HG03064 (cell line): Measurements from ENCODE around the gene SHTN1.

Source experiments
- ATAC-seq: cut with Tn5 transposase; IDR thresholded peaks from one replicate; pipeline ENCODE4 v1.9.1; 2021; ENCODE audit warnings: low read depth; ENCODE audit not compliant: unreplicated experiment

The SHTN1 gene

GRCh38 chr10:116919164-116919563, 85.8 kb downstream of the SHTN1 start:
- no peak for ATAC-seq

DNA sequence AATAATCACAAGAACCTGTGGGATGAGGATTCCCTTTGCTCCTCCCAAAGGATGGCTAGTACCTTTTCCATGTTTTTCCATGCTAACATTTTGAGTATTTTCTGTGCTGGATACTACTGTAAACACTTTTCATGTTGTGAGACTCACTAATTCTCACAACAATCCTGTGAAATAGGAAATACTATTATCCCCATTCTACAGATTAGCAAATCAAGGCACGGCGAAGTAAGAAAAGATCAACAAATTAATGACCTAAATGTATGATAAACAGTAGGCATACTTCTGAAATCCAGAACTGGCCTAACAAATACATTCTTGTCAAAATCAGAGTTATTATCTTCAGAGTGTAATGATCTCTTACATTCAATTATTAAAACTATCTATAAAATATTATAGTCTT, 86.4 kb downstream of the SHTN1 start:
- ATAC-seq, result no peak

DNA sequence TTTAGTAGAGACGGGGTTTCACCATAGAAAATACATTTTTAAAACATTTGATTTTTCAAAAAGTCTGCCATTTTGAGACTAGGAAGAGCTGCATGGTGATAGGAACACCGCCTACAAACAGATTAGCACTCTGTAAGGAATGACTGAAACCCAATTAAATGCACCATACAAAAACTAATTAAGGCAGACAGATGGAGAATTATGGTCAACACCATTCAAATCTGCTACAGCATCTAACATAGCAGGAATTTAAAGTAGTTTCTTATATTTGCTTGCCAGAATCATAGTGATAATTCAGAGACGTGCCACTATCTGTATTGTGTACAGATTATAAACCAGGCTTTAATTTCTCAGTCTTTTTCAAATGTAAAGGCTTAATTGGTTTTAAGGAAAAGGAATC, 87.5 kb downstream of the SHTN1 start:
- no peak for ATAC-seq

DNA sequence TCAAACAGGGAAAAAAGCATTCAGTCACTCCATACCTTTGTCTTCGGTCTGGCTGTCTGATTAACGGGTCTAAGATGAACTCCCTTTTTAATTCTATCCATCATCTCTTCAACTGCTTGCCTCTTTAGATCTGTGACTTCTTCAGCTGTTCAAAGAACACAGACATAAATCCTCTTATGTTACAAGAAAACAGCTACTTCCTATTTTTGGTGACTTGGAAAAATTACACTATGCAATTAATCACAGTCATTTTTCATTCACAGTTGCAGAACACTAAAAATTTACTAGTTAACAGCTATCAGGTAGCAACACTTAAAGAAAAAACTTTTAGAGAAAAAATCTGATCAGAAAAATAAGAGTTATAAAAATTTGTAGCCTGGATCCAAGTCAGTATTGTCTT, 89.6 kb downstream of the SHTN1 start:
- no peak for ATAC-seq

- no peak for ATAC-seq
Measured at GRCh38 chr10:116913695-116914094, 91.3 kb downstream of the SHTN1 start.

DNA sequence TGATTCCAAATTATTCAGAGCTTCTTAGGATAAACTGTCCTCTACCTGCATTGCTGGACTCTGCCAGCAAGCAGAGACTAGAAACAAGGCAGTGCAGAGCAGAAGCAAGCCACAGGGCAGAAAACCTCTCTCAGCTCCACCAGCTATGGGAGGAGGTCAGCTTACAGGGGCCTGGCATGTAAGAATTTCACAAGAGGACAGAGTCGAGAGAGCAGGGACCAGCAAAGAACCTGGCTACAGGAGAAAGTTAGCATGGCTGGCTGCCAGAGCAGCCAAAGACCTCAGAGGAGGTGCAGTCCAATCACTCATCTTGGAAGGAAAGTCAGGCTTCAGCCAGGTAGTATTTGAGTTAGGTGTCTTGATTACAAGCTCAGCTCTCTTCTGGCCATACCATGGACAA, 92.8 kb downstream of the SHTN1 start:
- ATAC-seq, result no peak

GRCh38 chr10:116910910-116911309, 94.1 kb downstream of the SHTN1 start:
- ATAC-seq, result no peak

GRCh38 chr10:116909307-116909706, 95.7 kb downstream of the SHTN1 start:
- ATAC-seq, result no peak

DNA sequence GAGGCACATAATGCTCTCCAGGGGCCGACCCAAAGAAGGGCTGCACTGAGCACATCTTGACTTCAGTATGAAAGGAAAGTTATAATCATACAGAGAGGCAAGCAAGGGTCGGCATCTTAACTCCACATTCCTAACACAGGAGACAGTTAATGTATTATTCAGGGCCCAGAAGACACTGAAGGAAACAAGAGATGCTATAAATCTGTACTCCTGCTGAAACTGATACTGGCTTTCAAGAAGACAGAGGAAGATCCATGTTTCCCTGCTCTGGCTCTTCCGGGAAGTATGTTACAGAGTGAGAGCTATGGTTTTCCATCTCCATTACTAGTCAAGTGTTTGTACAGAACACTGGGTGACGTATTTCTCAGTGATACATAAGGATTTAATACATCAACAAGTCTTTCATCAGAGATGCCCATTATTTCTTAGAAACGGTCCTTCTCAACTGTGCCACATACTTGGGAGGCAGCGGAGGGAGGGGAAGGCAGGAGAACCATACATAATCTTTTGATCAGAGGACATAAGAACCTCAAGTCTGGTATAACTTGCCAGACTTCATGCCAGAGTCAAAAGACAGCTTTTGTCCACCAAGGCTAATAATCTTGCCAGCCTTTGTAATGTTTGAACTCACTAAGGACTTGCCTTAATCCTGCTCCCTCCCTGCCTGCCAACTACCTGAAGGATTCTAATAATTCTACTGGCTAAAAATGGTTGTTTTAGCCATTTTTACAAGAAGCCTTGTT, 97.6 kb downstream of the SHTN1 start:
- no peak for ATAC-seq

DNA sequence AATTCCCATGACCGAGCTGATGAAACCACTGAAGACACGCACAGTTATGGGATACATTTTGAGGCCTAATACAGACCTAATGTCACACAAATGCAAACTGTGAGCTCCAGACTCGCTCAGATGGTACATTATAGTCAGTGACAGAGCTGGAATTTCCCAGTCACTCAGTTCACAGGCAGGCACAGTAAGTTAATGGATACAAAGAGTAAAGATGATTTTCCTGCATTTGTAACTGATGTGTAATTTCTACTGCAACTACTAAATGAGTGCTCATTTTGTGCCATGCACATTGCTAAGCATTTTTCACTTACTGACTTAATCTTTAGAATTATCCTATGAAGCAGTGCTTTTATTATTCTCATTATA, 99.2 kb downstream of the SHTN1 start:
- no peak for ATAC-seq

GRCh38 chr10:116899626-116900025, 105.4 kb downstream of the SHTN1 start:
- no peak for ATAC-seq

- ATAC-seq, result no peak
Measured at GRCh38 chr10:116893686-116894037, 111.3 kb downstream of the SHTN1 start.

DNA sequence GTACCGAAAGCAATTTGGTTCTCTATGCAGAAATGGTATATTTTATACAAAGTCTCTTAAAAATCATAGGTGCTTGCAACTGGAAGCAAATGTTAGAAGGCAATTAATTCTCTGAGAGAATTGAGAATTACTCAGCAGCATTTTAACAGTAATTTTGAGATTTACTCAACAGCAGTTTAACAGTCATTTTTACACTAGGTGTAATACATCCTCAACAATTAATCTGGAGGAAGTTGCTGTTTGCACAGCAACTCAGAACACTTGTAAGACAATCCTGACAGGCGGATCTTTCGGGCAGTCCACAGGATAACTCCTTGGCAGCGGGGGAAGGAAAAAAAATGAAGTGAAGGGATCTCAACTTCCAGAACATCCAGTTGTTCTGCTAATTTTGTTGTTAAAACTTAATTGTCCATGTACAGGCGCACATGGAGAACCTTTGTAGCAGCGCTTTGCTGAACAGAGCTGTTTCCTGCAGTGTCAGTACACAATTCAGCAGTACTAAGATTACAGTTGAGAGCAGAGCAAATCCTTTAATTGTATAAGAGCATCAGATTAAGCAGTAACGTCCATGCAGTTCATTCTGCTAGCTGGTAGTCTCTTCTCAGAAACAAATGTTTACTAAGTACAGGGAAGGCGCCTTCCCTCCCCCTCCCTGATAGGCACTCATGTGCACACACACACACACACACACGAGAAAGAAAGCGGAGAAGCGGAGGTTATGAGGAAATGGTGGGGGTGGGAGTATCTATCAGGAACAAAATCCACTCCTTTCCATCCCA, 111.9 kb downstream of the SHTN1 start:
- no peak for ATAC-seq

DNA sequence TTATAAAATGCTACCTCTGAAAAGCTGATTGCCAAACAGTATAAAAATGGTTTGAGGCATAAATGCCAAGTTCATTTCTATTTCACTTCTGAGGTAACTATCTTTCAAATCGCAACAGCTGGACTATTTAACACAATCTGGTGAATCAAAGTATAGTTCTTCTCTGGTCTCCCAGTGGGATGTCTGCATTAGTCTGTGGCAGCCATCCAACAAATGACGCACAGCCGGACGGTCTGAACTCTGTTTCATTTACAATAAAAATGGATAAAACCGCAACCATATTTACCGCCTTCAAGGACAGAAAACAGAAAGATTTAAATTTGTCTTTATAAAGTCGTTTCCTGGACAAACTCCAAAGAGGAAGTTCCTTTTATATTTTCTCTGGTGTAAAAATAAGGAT, 113.8 kb downstream of the SHTN1 start:
- ATAC-seq, result no peak

- ATAC-seq, result no peak
Measured at GRCh38 chr10:116889066-116889465, 115.9 kb downstream of the SHTN1 start.

GRCh38 chr10:116888380-116889055, 116.5 kb downstream of the SHTN1 start:
- no peak for ATAC-seq

GRCh38 chr10:116886772-116887171, 118.2 kb downstream of the SHTN1 start:
- ATAC-seq, result no peak

DNA sequence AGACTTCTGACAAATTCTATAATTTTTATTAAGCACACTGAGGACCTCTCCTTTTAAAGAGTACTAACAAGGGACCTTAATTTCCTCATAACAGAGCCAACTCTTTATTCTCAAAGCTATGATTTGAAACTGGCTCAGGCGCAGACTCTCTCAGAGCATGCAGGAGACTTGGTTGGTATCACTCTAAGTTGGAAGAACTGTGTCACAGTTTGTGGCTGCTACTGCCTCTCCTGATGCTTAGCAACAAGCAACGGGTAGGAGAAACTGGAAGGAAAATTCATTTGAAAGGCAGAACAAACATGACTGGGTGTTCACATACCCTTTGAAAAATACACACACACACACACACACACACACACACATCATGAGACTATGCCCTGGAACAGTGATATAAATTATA, 122.3 kb downstream of the SHTN1 start:
- no peak for ATAC-seq

DNA sequence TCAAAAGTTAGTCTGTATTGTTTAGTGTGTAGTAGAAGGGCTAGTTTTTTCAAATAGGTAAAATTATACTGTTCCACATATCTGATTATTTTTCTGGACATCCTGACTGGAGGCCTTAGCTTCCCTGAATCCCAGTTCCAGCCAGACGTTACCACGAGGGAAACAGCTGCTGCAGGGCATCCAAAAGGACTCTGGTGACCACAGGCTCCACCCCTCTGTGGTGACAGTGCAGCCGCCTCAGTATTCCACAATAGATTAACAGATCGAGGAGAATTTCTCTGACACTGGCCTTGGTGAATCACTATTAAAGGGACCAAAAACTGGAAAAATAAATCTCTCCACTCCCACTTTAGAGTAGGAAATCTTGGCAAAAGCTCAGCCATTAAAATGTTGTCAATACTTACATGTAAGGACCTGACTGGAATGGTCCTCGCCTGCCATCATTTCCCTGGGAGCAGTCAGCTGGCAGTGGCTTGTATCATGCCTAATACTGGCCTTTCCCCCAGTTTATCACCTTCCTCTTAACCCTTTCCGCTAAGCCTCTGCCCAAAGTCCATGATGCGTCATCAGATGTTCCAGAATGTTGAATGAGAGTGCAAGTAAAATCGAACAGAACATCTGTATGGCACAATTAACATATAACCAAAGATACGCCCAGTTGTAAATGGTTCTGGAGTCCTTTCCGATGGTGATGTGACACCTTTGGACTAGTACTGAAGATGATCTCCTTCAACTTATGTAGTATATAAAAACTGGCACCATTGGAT, 124.1 kb downstream of the SHTN1 start:
- ATAC-seq, result no peak

DNA sequence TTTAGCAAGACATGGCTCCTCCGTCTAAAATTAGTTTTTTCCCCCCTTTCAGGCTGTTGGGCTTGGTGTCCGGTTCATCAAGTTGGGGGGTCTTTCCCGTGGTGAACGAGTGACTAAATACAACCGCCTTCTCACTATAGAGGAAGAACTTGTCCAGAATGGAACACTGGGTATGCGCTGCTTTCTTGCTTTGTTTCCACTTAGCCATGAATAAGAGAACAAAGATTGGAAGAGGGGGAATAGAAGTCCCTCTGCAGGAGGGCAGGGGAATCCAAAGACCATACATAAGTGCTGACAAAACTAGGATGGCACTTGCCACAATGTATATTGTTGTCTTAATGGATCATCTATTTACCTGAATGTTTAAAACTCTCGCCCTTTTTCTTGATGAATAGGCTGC, 125.2 kb downstream of the SHTN1 start:
- no peak for ATAC-seq

GRCh38 chr10:116878123-116878522, 126.9 kb downstream of the SHTN1 start:
- ATAC-seq, result no peak
